Measurements from ENCODE around the gene MRFAP1.
"Not testable (repeated sequence)": the region's sequence is repeated elsewhere in the genome, so short reads cannot be mapped to it uniquely, and the experiment has no call there.

Gene MRFAP1

GRCh38 chr4:6612961-6613675 lies 27.4 kb upstream of the MRFAP1 start:
- no peak for DNase-seq

- no peak for DNase-seq
These were observed 26.5 kb upstream of the MRFAP1 start for GRCh38 chr4:6613676-6614651.

- DNase-seq = no peak
These were observed 25.7 kb upstream of the MRFAP1 start for GRCh38 chr4:6614701-6615230.

GRCh38 chr4:6616087-6616995 lies 24.1 kb upstream of the MRFAP1 start:
- DNase-seq = no peak

- no peak for DNase-seq
These were observed 23.2 kb upstream of the MRFAP1 start for GRCh38 chr4:6617246-6617645.

DNA sequence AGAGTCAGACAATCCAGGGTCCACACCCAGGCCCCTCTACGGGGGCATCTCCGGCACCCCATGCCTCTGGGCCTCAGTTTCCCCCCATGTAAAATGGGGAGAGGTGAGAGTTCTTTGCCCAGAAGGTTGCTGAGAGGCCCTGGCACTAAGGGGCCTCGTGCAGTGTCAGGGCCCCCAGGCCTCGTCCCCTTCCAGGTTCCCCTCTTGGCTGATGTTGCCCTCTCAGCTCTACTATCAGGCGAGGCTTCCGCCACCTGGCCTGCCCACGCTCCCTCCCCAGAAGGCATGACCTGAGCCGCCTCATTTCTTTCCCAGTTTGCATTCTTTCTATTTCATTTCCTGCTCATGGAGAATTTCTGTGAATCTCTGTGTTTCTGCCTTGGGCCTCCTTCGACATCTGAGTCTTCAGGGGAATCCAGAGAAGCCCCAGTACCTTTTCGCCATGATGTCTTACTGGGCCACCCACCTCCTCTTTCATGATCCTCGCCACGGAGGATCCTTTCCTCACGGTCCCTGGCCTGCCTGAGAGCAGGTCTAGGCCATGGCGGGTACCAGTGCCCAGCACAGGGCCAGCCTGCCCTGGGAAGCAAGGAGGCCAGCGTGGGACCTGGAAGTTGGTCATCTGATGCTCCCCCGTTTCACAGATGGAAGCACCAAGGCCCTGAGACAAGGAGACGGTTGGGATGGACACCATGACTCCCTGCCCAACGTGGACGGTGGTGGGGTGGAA lies 21.9 kb upstream of the MRFAP1 start:
- no peak for DNase-seq

GRCh38 chr4:6619116-6619465 lies 21.4 kb upstream of the MRFAP1 start:
- DNase-seq = no peak

GRCh38 chr4:6619466-6620255 lies 20.8 kb upstream of the MRFAP1 start:
- DNase-seq = no peak

- no peak for DNase-seq
These were observed 20.2 kb upstream of the MRFAP1 start for GRCh38 chr4:6620296-6620695.

- DNase-seq = no peak
These were observed 19.5 kb upstream of the MRFAP1 start for GRCh38 chr4:6620891-6621555.

- no peak for DNase-seq
These were observed 18.9 kb upstream of the MRFAP1 start for GRCh38 chr4:6621556-6621927.

- no peak for DNase-seq
These were observed 17.7 kb upstream of the MRFAP1 start for GRCh38 chr4:6622744-6623143.

DNA sequence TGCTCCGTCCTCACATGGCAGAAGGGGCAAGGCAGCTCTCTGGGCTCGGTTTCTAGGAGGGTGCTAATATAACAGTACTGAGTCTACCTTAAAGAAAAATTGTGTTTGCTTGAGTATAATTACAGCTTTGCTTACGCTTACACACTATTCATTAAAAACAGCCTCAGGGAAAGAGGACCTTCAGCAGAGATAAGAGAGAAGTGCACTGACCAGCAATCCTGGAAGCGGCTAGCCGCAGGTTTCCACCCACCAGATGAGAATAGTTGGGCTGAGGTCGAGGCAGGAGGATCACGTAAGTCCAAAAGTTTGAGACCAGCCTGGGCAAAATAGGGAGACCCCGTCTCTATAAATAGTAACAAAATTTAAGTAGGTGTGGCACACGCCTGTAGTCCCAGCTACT lies 15.2 kb upstream of the MRFAP1 start:
- DNase-seq = no peak

GRCh38 chr4:6626066-6626465 lies 14.4 kb upstream of the MRFAP1 start:
- no peak for DNase-seq

DNA sequence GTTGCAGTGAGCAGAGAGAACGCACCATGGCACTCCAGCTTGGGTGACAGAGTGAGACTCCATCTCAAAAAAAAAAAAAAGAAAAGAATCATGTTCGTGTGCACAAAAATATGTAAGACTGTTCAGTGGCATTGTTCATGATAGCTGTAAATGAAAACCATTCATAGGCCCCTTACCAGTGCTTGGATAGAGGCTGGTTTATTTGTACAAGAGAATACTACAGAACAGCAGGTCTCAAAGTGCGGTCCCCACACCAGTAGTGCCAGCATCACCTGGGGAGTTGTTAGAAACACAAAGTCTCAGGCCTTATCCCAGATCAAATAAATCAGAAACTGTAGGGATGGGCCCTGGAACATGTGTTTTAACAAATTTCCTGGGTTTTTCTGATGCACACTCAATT lies 12.7 kb upstream of the MRFAP1 start:
- DNase-seq = no peak

DNA sequence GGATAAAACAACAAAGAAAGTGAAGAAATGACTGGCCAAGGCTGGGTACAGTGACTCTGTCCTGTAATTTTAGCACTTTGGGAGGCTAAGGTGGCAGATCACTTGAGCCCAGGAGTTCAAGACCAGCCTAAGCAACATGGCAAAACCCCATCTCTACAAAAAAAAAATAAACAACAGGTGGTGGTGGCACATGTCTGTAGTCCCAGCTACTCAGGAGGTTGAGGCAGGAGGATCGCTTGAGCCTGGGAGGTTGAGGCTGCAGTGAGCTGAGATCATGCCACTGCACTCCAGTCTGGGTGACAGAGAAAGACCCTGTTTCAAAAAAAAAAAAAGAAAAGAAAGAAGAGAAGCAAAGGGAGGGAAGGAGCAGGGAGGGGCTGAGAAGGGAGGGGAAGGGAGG lies 12.0 kb upstream of the MRFAP1 start:
- DNase-seq = not testable (repeated sequence)

DNA sequence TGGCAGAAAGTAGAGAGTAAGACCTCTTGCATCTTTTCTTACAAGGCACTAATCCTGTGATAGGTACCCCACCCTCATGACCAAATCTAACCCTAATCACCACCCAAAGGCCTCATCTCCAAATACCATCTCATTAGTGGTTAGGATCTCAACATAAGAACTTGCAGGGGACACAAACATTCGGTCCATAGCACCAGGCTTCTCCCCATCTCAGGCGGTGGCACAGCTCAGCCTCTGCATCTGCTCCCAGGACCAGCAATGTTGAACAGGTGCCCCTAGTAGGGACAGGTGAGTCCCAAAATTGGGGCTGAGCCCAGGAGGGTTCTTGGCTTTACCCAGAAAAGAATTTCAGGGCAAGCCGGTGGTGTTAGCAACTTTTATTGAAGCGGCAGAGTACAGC lies 8.4 kb upstream of the MRFAP1 start:
- DNase-seq = no peak

DNA sequence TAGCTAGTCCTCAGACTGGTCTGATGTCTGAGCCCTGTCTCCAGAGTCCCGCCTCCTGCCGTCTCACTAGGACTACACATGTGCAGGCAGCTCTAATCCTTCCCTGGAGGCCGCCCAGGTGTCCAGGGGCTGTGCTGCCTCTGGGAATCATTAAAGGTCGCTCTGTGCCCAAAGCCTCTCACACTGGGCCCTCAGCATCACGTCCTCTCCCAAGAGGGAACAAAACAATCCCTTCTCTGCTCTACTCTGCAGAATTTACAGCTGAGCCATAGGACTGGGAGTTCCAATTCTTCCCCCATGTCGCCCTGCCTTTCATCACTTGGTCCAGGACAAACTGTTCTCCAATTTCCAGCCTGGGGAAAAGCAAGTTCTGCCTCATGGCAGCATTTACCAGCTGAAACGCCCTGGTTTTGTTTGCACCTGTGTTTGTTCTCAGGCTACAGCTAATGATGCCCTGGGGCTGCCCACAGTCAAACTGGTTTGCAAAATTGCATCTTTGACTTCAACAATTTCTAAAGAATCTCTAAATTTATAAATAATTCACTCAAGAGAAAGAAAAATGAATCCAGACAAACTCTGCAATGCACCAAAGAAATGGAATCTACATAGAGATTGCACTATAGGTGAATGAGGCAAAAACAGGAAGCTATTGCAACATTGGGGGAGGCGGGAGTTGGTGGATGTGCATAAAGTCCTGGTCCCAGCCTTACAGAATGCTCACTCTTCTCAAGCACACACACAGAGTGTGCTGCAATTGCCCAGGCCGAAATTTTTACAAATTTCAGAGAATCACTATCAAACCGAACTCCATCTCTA lies 7.2 kb upstream of the MRFAP1 start:
- peak; percentile 21 for DNase-seq

GRCh38 chr4:6634746-6635145 lies 5.7 kb upstream of the MRFAP1 start:
- no peak for DNase-seq

DNA sequence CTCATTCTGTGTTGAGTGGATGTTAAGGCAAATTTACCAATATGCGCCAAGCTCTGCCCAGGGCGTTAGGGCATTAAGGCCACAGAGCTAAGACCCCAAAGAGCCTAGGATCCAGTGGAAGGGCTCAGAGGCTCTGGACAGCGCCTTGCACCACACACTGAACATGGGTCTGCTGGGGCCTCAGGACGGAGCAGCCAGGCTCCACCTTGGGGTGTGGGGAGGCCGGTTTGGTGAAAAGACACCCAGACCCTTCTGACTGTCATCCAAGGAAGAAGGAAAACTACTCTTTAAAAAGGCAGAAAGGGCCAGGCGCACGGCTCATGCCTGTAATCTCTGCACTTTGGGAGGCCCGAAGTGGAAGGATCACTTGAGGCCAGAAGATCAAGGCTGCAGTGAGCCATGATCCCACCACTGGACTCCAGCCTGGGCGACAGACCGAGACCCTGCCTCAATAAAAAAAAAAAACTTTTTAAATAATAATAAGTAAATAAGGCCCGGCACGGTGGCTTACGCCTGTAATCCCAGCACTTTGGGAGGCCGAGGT lies 1.3 kb upstream of the MRFAP1 start:
- no peak for DNase-seq
